Stimulated activated CD8-positive, alpha-beta memory T cell treated with anti-CD3 and anti-CD28 coated beads, Interleukin-4, amount 100 ng/mL, for 48 hours (primary cell): ENCODE measurements around the gene ERC2.

Source experiments
- DNase-seq: peaks from one replicate; pipeline ENCODE4 v3.0.0-alpha.2; 2020

The ERC2 gene

GRCh38 chr3:55807210-55807609, 661.1 kb downstream of the ERC2 start:
- DNase-seq = no peak

GRCh38 chr3:55805169-55805568, 663.1 kb downstream of the ERC2 start:
- no peak for DNase-seq

GRCh38 chr3:55804170-55805095, 663.8 kb downstream of the ERC2 start:
- DNase-seq = no peak

- DNase-seq = no peak
Measured at GRCh38 chr3:55802816-55803215, 665.5 kb downstream of the ERC2 start.

GRCh38 chr3:55801676-55802075, 666.6 kb downstream of the ERC2 start:
- no peak for DNase-seq

GRCh38 chr3:55801068-55801467, 667.2 kb downstream of the ERC2 start:
- no peak for DNase-seq

GRCh38 chr3:55797775-55798174, 670.5 kb downstream of the ERC2 start:
- no peak for DNase-seq

GRCh38 chr3:55797084-55797483, 671.2 kb downstream of the ERC2 start:
- DNase-seq = no peak

- no peak for DNase-seq
Measured at GRCh38 chr3:55796533-55796932, 671.7 kb downstream of the ERC2 start.

- DNase-seq = no peak
Measured at GRCh38 chr3:55795746-55796145, 672.5 kb downstream of the ERC2 start.

GRCh38 chr3:55795296-55795695, 673.0 kb downstream of the ERC2 start:
- DNase-seq = no peak

- DNase-seq = no peak
Measured at GRCh38 chr3:55792742-55793141, 675.5 kb downstream of the ERC2 start.

- DNase-seq = no peak
Measured at GRCh38 chr3:55792009-55792408, 676.3 kb downstream of the ERC2 start.

- DNase-seq = no peak
Measured at GRCh38 chr3:55790596-55791350, 677.5 kb downstream of the ERC2 start.

GRCh38 chr3:55789516-55789915, 678.8 kb downstream of the ERC2 start:
- no peak for DNase-seq

- DNase-seq = no peak
Measured at GRCh38 chr3:55782807-55783206, 685.5 kb downstream of the ERC2 start.

- DNase-seq = no peak
Measured at GRCh38 chr3:55782351-55782750, 685.9 kb downstream of the ERC2 start.

GRCh38 chr3:55780913-55781312, 687.4 kb downstream of the ERC2 start:
- no peak for DNase-seq

GRCh38 chr3:55779543-55779942, 688.7 kb downstream of the ERC2 start:
- DNase-seq = no peak

- no peak for DNase-seq
Measured at GRCh38 chr3:55775366-55776154, 692.7 kb downstream of the ERC2 start.

GRCh38 chr3:55774856-55775255, 693.4 kb downstream of the ERC2 start:
- no peak for DNase-seq

- DNase-seq = no peak
Measured at GRCh38 chr3:55771503-55771902, 696.8 kb downstream of the ERC2 start.

- DNase-seq = no peak
Measured at GRCh38 chr3:55770077-55770476, 698.2 kb downstream of the ERC2 start.
